ENCODE results near the gene FTH1.
"Not testable (repeated sequence)": the region's sequence is repeated elsewhere in the genome, so short reads cannot be mapped to it uniquely, and the experiment has no call there.

FTH1 gene

DNA sequence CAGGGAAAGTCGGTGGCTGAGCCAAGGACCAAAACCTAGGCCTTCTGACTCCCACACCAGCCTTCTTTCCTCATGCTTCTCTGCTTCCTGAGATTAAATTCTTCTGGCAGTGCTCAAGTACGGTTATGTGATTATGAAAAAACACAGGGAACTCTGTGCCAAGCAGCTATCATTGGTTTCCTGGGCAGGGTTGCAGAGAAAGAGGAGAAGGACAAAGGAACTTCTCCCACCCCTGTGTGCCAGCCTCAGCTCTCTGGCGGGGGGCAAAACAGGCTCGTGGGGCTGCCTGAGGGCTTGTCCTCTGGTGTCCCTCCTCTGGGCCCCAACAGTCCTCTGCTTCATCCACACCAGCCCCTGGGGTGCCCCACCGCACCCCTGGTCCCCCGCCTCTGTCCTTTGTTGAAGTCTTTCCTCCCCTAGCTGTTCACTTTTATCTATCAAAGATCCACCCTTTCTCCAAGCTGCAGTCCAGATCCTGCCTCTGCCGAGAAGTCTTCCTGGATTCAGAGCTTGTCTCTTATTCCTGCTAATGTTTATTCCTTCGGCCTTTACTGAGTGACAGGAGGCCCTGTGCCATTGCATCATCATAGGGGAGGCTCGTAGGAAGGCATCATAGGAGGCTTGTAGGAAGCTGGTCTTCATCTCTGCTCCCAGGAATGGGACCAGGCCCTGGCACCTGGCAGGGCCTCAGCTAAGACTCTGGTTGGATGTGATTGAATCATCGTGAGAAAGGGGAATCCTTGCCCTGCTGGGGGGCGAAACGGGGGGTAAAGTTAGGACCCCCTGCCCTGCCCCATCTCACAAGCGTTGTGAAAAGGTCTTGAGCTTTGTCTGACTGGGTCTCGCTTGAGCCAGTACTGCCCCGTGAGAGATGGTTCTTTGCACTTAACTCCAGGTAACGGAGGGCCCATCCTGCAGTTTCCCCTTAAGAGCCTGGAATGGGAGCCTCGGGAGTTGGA, 11.5 kb upstream of the FTH1 start:
- no peak for DNase-seq

DNA sequence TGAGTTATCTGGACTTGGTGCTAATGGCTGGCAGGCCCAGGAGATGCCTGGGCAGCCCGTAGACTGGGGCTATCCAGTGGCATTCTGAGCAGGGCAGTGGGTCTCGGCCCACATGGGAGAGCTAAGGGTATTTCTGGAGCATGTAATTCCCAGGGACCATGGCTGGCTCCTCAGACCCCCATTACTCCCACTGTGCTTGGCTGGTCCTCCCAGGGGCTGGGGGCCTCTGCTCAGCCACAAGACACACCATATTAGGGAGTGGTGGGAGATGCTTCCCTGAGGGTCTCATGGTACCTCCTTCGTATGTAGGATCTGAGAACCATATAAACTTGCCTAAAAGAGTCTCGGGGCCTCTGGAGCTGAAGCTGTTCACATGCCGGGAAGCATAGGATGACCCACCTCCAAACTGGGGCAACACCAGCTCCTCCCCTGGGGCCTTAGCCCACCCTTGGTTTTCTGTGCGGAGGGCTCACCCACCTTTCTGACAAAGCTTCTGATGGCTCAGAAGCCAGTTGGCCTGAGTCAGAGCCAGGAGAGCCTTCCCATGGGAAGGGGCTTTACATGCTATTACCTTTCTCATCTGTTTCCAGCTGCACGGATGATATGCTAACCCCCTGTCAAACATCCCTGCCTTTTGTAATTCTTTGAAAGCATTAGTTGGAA, 9.5 kb upstream of the FTH1 start:
- no peak for DNase-seq

DNA sequence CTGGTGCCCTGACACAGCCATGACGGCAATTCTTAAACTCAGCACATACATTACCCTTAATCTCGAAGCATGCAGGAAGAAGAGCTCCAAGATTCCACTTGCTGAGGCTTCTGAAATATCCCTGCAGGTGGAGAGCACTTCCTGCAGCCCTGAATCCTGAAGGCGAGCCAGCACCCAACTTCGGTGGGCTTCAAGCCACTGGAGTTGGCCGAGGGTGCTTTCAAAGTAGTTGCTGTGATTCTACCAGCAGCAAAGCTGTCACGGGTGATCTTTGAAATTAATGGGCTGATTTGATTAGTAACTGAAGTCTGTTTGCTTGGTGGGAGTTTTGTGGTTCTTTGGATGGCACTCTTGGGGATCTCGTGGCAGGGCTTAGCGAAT, 9.0 kb upstream of the FTH1 start:
- no peak for DNase-seq

DNA sequence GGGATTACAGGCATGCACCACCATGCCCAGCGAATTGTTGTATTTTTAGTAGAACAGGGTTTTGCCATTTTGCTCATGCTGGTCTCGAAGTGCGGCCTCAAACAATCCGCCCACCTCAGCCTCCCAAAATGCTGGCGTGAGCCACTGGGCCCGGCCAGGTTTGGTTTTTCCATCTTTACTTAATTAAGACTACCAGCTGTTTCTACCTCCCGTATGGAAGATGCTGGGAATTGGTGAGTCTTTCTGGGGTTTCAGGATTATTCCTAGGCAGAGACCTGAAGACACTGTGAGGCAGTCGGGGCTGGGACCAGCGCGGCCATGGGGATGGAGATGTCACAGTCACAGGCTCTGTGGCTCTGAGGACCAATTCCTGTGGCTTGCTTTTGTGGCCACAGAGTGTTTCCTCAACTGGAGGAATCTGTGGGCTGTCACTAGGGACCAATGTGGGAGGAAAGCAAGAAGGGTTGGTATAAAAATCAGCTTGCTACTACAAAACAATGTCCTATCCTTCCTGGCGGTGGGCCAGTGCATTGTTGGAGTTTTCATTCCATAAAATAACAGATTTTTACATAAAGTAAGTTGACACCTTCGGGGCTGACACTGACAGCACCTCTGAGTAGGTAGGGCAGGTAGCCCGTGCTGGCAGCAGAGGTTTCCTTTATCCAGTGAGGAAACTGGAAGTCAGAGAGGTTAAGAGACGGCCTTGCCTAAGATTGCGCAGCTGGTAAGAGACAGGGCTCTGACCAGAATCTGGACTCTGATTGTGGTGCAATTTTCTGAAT, 8.4 kb upstream of the FTH1 start:
- DNase-seq = no peak

DNA sequence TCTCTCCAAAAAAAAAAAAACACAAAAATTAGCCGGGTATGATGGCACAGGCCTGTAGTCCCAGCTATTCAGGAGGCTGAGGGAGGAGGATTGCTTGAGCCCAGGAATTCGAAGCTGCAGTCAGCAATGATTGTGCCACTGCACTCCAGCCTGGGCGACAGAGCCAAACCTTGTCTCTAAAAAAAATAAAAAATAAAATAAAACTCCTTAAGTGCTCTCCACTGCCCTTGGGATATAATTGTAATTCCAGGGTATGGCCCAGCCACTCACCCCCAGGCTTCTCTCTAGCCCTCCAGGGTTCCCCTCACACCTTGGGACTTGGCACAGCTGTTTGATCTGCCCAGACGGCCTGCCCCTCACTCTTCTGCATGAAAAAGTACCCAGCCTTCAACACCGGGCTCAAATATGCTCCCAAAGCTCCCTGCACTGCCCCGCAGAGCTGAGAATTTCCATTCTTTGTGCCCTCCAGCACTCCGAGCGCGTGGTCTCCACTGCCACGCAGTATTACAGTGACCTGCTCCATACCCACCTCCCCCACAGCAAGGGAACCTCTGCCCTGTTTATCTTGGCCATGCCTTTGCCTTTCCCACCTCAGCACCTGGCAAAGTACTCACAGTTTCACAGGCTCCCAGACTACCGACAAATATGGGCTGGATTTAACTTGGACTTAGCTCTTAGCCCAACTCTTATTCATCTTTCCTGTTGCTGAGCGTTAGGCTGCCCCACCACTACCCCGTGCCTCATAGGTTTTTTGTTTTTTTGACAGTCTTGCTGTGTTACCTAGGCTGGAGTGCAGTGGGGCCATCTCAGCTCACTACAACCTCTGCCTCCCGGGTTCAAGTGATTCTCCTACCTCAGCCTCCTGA, 7.6 kb upstream of the FTH1 start:
- DNase-seq = no peak

DNA sequence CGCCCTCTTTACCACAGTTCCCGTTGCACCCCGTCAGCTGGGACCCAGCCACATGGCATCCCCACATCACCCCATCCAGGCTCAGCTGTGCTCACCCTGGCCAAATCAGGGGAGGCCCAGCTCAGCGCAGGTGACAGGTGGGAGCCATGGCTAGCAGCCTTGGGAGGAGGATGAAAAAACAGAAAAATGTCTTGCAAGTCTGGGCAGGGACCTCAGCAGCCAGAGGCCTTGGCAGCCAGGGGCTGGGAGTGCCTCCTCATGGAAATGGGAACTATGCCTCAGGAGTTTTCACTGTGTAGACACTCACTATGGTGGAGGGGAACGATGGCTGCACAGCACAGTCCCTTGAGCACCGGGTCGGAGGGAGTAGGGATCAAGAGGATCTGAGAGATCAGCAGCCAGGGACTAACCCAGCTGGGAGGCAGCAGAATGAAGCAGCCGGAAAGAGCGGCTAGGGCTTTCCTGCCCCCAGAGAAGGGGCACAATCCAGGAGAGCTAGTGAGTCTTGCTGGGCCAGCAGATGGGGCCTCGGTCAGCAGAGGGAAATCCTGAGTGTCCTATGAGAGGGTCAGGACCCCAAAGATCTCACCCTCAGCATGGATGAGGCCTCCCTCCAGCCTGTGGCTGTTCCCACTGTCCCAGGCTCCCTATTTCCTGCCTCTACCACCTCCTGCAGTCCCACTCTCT, 6.2 kb upstream of the FTH1 start:
- no peak for DNase-seq

DNA sequence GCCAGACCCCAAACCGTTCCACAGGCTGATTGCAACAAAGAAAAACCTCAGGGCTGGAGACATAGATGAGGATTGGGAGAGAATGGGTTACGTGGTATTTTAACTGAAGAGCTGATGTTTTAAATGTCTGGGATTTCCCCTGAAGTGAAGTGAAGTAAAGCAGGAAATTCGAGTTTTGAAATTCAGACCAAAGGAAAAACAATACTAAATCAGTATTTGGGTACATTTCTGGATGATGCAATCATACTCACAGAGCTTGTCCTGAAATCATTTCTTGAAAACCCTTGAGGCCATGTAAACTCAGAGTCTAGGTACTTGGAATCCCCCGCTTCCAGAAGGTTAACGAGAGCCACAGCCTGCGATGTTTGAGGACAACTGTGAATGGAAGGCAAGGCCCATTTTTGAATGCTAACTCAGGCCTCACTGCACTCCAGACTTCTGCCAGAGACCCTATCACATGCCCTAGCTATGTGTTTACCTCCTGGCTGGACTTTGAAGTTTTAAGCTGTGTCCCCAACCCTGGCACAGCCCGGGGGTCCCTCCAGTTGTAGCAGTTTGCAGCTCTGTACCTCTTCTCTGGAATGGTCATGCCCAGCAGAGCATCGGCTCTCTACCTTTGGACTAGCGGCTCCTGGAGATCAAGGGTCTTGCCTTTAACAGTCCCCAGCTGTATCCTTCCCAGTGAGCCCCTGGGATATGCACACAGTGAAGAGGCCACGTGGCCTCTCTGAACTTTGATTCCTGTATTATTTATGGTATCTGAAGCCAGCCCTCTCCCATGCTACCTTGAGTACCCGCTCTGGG, 5.4 kb upstream of the FTH1 start:
- DNase-seq = no peak

DNA sequence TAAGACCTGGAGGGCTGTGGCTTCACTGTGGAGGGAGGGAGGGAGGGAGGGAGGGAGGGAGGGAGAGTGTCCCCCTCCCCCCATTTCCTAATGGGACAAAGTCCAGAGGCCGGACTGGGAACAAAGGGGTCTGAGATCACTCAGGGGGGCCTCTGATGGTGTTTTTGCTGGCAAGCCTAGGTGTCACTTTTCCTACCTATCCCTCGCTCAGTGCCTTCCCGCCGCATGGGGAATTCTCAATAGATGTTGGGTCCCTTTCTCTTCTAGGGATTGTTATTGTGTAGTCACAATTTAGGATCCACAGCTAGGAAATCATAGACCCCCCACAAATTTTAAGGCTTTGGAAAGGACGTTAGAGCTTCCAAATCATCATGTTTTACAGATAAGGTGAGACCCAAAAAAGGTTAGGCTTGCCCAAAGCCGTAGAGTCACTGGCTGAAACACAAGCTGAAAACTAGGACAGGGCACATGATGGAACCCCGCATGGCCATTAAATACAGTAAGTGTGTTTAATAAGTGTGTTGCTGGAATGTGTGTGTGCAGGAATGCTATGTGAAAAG, 4.8 kb upstream of the FTH1 start:
- no peak for DNase-seq

DNA sequence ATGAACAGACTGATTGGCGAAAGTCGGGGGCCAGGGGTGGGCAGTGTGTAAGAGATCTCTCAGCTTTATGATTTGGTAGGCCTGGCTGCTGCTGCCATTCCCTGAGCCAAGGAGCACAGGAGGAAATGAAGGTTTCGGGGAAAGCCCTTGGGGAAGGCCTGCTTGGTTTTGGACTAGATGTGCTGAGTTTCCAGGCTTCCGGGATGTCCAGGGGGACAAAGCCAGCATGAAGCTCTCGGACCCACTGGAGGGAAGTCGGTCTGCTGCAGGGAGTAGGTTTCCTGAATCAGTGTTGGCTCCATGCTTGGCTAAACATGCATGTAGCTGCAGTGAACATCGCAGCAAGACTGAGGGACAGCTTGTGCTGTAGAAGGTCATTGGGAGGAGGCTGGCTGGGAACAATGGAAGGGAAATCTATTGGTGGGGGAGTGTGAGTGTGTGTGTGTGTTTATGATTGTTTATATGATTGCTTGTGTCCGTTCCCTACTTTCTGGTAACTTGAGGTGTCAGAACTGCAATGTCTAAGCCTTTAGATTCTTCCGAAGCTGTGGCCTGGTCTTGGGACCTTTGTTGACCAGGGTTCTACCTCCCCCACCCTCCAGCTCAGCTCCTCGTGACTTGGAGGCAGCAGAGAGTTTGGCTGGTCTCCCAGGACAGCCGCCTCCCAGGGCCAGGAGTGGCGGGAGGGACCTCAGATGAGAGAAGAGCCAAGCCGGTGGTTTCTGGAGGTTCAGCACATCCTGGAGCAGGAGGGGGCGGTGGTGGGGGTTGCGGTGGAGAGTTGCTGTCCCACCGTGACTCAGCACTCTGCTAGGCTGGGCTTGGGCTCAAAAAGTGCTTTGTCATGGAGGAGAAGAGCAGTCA, 4.0 kb upstream of the FTH1 start:
- no peak for DNase-seq

DNA sequence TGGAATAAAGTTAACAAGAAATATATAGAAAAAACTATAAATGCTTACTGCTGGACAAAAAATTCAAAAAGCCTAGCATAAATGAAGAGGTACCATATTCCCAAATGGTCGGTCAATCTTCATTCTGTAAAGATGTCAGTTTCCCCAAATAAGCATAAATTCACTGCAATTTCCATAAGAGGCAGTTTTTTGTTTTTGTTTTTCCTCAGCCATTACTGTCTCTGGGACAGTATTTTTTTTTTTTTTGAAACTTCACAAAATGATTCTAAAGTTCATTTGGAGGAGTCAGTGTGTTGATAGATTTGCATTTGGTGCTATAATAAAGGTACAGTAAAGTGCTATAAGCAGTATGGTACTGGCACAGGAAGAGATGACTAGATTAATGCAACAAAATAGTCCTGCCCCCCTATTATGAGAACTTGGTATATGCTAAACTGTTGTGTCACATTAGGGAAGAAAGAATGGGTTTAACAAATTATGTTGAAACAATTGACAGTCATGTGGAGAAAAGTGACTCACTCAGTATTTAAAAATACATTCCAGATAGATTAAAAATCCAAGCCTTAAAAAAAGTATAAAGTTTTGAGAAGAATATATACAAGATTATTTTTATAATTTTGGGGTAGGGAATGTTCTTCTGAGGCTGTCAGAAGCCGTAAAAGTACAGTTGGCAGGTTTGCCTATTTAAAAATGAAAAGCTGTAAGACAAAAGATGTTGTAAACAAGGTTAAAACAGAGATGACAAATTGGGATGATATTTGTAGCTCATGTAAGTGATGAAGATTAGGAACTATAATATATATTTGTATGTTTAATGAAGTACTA, 2.6 kb upstream of the FTH1 start:
- DNase-seq = no peak

DNA sequence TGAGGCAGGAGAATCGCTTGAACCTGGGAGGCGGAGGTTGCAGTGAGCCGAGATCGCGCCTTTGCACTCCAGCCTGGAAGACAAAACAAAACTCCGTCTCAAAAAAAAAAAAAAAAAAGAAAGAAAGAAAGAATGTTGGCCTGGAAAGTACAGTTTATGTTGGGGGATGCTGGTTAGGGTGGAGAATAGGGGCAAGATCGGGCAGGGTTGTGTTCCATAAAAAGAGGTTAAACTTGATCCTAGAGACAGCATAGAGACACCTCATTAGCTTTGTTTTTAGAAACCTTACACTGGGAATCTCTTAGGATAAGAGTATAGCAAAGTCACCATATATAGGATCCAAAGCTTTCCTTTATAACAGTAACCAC, 1.9 kb upstream of the FTH1 start:
- DNase-seq = no peak

DNA sequence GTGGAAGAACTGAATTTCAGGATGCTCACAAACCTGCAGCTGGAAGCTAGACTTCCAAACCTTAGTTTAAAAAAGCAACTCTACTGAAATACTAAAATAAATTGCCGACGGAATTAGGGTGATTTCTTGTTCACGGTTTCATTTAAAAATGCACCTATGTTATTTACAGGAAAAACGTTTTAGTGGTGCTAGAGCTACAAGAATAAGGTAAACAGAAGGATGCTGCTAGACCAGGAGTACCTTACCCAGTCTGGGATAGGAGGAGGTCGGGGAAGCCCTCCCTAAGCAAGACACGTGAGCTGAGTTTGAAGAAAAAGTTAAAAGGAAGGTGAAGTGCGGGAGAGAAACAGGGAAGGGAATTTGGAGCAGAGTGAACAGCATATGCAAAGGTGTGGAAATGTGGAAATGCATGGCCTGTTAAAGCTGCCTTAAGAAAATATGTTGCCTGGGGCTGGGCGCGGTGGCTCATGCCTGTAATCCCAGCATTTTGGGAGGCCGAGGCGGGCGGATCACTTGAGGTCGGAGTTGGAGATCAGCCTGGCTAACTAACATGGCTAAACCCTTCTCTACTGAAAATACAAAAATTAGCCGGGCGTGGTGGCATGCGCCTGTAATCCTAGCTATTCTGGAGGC, 1.4 kb upstream of the FTH1 start:
- DNase-seq = no peak

DNA sequence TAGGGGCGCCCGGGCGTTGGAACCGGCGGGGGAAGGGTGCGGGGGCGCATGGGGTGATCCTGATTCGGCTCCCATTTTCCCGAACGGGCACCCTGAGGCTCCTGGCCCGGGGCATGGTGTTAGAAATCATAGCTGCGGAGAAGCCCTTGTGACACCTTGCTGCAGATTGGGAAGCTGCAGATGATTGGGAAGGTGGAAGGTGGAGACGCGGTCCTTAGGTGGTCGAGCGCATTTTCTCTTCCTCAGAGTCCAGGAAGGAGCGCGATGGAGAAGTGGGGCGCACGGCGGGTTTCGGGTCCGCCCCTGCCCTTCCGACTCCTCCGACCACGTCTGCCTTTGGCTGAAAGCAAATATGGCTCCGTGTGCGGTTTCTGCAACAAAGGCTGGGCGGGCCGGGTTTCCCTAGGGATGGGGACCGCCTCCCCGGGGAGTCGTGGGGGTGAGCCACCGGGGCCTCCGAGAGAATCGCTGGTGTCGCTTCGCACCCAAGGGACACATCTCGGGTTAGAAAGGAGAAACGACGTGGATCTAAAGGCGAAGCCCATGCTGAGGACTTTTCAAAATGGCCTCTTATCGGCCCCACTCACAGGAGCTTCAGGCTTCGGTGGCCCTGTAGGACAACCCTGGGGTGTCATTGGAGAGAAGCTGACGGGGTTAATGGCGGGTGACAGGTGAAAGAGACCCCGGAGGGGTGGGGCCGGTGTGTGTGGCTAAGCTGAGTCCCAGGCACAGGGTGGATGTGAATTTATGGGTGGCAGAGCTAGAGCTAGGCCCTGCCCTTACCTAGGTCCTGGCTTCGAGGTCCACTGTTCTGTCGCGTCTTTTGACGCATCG, 707 bp upstream of the FTH1 start:
- no peak for DNase-seq

DNA sequence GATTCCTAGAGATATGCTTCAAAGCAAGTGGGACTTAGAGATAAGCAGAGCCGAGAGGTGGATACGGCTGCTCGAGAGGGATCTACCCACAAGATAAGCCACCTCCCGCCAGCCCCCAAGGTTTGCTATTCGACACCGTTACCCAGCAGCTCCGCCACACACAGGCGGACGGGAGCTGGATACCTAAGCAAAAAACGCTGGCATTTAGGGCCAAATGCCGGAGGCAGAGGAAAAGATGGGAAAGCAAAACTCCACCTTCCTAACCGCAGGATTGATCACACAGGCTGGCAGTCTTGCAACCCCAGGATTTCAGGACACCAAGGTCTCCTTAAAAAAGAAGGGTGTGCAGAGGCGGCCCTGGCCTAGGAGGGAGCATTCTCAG, 709 bp downstream of the FTH1 start:
- peak in 1 of 4 experiments; percentile 29 for DNase-seq

DNA sequence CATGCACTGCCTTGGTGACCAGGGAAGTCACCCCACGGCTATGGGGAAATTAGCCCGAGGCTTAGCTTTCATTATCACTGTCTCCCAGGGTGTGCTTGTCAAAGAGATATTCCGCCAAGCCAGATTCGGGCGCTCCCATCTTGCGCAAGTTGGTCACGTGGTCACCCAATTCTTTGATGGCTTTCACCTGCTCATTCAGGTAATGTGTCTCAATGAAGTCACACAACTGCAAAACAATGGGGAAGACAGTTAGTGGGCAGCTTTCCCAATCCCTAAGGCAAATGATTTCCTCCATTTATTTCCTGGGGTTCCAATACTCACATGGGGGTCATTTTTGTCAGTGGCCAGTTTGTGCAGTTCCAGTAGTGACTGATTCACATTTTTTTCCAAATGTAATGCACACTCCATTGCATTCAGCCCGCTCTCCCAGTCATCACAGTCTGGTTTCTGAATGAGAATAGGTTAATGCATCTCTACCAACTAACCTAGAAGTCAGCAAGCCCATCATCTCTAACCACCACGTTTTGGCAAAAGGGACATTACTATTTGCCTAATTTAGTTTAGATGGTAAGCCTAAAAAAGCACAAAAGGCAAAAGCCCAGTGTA, 2.7 kb downstream of the FTH1 start:
- not testable (repeated sequence) for DNase-seq

DNA sequence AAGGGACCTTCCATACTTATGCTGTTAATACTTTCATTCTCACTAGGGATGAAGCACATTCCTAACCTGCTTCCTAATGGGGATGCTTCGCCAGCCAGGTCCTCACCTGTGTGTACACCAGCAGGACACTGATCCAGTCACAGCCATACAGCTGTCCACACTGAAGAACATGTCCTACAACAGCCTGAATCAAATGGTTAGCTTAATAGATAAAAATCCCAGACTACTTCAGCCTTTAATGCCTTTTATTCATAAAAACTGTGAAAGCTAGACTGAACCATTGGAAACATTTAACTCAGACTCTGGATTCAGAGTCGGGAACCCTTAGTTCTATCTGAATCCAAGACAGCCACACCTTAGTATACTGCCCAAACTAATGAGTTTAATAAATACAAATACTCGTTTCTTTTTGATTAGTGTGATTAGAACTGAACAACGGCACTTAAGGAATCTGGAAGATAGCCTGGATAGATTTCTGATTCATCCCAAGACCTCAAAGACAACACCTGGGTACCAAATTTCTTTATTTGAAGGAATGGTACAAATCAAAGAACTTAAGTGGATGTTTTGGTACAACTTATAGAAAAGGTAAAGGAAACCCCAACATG, 3.3 kb downstream of the FTH1 start:
- no peak for DNase-seq

Data from activated naive CD4-positive, alpha-beta T cell (primary cell).